DMS79 (cell line): Measurements from ENCODE around the gene KCNJ18.
"Not testable (repeated sequence)": the region's sequence is repeated elsewhere in the genome, so short reads cannot be mapped to it uniquely, and the experiment has no call there.

Experiments
- DNase-seq: peaks from one replicate; lab custom pipeline; 2025; lab: John Stamatoyannopoulos, UW

Gene KCNJ18

DNA sequence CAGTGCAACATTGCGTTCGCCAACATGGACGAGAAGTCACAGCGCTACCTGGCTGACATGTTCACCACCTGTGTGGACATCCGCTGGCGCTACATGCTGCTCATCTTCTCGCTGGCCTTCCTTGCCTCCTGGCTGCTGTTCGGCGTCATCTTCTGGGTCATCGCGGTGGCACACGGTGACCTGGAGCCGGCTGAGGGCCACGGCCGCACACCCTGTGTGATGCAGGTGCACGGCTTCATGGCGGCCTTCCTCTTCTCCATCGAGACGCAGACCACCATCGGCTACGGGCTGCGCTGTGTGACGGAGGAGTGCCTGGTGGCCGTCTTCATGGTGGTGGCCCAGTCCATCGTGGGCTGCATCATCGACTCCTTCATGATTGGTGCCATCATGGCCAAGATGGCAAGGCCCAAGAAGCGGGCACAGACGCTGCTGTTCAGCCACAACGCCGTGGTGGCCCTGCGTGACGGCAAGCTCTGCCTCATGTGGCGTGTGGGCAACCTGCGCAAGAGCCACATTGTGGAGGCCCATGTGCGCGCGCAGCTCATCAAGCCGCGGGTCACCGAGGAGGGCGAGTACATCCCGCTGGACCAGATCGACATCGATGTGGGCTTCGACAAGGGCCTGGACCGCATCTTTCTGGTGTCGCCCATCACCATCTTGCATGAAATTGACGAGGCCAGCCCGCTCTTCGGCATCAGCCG, 10.8 kb downstream of the KCNJ18 start:
- not testable (repeated sequence) for DNase-seq

DNA sequence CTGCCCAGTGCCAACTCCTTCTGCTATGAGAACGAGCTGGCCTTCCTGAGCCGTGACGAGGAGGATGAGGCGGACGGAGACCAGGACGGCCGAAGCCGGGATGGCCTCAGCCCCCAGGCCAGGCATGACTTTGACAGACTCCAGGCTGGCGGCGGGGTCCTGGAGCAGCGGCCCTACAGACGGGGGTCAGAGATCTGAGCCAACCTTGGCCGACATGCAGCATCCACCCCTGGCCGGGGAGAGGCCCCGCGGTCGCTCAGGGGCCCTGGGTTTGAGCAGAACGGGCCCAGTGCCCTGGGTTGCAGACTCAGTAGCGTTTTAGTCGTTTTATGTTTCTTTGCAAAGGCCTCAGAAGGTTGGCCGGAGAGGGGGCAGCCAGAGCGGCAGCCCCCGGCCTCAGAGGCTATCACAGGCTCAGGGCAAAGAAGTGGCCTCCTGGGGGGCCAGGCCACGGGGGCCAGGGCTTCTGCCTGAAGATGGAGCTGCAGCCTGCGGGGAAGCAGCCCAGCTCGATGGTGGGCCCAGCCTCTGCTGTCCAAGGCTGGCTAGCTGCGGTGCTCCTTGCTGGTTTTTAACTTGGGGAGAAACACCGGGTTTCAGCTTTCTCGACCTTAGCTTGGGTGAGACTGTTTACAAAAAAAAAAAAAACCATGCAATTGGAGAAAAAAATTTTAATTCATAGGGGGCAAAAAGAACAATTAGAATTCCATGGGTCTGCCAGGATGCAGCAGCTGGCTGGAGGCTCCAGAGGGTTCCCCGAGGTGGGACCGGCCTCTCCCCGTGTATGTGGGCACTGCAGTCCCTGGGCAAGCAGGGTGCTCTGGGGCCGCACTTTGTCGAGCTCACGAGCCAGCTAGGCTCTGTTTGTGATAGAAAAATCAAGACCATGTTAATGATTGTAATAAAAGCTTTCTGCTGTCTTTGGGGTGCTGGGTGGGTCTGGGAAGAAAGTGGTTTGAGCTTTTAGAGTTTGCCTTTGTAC, 11.9 kb downstream of the KCNJ18 start:
- DNase-seq: not testable (repeated sequence)

DNA sequence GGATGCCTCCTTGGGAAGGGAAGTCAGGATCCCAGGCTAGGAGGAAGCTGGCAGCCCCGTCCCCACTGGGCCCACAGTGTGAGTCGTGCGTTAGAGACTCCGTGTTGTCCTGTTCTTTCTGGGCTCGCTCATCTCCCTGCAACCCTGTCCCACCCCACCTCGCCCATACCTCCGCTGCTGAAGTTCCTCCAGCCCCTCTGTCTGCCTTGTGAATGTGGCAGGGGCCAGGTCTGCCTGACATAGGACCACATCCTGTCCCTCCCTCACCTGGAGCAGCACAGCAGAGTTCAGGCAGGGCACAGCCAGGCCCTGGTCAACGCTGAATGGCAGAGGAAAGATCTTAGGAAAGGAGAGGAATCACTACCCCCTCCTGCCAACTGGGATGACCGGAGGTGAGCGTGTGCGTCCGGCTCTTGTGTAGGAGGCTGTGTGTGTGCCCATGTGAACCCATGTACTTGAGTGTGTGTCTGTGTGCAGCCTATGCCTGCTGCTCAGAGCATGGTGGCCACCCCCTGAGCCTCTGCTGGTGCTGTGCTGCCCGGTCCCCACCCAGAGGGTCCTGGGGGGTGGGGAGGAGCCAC, 12.8 kb downstream of the KCNJ18 start:
- no peak for DNase-seq

DNA sequence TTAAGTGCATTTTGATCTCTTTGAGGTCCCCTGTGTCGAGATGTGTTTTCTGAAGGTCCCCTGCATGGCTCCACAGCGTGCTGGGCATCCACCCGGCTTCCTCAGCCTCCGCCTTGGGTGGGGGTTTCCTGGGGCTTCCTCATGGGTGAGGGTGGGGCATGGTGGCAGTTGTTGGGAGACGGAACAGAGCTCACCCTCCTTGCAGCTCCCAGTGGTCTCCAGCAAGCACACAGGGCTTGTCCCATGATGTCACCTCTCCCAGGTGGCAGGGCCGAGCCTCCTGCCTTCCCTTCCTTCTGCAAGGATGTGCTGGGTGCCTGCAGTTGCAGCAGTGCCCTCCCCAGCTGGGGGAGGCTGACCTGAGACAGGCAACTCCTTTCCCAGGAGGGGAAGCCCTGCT, 13.4 kb downstream of the KCNJ18 start:
- not testable (repeated sequence) for DNase-seq

DNA sequence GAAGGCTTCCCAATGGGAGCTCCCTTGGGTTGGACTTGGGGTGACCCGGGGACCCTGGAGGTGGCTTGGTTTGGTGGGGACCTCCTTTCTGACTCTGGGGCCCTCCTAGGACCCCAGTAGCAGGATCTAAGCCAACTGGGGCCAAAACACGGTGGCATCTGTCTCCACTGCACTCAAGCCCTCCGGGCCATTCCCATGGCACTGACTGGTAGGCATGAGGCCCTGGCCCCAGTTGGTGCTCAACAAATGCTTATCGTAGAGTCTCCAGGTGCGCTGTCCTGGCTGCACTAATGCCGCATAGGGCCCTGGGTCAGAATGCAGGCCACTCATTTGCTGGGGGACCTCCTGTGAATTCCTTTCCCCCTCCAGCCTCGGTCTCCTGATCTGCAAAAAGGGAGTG, 14.2 kb downstream of the KCNJ18 start:
- DNase-seq: not testable (repeated sequence)

DNA sequence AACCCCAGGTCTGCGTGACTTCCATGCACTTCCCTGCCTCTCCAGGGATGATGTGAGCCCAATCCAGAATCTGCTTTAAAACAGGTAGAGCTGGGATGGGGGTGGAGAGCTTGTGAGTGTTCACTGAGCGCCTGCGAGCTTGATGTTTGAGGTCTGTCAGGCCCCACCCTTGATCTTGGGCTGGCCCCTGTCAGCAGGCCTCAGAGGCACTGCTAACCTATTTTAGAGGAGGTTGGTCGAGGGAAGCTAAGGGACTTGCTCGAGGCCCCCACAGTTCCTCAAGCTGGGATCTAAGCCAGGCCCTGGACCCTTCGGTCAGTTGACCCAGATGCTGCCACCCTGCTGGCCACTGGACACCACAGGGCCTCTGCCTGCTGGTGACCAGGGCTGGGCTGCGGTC, 14.8 kb downstream of the KCNJ18 start:
- not testable (repeated sequence) for DNase-seq

DNA sequence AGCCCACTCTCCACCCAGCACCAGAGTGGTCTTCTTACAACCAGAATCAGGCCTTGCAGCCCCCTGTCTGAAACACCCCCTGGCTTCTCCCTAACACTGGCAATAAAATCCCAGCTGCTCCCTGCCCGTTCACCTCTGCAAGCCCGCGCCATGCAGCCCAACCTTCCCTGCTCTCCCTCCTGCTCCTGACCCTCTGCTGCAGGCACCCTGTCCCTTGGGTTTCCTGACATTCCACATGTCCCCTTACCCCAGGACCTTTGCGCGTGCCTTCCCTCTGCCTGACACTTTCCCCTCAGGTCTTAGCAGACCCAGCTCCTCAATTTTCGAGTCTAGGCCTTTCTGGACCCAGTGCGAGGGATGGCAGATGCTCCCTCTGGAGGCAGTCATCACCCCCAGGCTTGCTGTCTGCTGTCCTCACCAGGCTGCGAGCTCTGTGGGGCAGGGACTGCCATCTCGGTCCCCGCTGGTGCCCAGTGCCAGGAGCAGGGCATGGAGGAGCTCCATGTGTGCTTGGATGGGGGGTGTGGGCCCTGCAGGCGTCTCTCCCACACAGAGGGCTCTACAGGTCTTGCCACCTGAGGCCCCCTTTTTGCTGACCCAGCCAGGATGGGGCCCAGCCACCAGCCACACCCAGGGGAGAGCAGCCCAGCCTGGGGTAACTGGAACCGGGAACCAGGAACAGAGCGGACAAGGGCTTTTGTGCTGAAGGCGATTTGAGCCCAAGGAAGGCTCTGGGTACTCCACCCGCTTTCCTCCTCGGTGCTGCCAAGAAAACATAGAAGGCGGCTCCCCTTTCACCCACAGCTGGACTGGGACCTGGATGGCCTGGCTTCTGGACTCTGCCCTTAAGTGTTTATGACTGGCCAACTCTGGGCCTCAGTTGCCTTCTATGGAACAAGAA, 15.6 kb downstream of the KCNJ18 start:
- DNase-seq: not testable (repeated sequence)

DNA sequence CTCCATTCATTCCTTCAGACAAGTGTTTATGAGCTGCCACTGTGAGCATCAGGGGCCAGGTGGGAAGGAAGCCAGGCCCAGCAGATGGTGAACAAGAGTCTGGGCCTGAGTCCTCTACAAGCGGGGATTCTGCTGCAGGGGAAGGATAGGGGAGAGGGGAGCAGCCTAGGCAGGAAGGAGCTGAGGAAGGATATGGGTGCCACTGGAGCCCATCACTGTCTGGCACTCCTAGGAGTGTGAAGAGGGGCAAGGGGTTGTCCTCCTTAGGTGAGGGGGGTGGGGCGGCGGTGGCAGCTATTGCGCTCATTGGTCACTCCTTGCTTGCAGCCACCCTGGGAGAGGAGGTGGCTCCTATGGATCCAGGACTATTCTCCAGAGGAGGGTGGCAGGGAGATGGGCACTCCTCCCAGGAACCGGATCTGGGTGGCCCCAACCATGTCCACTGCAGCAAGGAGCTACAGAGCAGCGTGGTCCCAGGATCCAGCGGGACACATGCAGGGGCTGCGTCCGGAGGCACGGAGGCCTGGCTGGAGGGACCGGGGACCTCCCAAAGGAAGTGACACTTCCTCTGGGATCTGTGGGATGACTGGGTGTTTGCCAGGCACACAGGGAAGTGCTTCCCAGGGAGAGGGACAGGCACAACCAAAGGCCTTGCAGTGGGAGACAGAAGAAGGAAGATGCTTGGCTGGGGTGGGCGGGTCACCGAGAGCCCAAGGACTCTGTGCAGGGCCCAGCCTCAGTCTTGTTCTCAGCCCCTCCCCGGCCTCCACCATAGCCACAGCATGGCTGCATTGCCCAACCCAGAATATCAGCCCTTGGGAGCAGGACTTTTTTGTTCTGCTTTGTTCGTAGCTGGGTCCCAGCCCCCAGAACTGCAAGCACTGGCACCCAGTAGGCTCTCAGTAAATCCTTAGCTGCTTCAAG, 16.6 kb downstream of the KCNJ18 start:
- not testable (repeated sequence) for DNase-seq

DNA sequence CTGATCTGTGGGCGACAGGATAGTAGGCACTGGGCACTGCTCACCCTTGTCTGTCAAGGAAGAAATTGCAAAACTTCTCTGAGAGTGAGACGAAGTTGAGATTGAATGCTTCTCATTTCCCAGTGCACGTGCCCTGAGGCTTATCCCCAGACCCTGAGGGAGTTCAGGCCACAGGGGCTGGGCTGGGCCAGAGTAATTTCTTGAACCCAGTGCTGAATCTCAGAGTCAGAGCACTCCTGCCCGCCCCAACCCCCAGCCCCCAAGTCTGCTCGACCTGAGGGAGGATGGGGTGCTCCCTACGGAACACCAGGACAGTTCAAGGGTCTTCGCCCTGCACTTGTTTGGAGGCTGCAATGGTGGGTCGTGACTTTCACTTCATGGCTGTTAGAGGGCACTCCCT, 17.7 kb downstream of the KCNJ18 start:
- not testable (repeated sequence) for DNase-seq

DNA sequence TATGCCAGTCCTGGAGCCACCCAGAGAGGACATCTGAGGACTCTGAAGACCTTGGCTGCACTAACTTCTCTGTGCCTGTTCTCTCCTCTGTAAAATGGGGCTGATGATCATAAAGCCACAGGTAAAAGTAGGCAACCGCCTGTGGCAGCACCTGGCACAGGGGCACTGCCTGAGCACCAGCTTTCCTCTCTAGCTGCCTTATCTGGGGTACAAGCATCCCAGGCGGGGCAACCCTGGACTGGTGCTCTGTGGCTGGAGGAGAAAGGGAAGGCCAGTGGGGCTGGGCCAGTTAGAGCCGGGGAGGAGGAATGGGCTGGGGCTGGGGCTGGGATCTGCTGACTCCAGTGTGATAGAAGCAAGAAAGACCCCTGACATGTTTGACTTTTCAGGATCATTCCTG, 18.2 kb downstream of the KCNJ18 start:
- DNase-seq: not testable (repeated sequence)

DNA sequence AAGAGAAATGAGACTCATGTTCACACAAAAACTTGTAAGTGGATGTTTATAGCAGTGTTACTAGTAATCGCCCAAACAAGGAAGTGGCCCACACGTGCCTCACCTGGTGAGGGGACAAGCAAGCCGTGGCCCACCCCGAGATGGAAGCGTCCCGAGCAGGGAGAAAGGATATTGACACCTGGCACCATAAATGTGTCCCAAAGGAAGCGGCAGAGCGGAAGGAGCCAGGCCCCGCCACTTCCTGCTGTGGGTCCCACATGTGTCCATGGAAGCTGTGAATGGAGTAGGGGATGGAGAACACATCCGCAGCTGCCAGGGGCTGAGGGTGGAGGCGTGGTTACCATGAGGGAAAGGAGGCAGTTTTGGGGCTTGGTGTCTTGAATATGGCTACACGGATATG, 18.9 kb downstream of the KCNJ18 start:
- DNase-seq: no peak

DNA sequence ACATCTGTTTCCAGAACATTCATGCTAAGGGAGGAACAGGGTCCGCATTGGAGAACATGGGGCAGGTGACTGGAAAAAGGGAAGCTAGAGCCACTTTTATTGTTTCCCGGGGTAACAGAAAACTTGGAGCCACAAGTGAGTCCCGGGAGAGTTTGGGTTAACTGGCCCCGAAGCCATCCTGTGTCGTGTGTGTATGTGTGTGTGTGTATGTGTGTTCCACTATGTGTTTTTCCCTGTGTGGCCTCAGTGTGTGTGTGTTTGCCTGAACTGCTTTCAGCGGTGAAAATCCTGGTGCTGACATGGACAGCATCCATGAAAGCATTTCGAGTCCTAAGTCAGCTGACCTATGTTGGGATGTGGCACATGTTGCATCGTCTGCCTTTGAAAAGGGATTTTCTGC, 20.7 kb downstream of the KCNJ18 start:
- not testable (repeated sequence) for DNase-seq

DNA sequence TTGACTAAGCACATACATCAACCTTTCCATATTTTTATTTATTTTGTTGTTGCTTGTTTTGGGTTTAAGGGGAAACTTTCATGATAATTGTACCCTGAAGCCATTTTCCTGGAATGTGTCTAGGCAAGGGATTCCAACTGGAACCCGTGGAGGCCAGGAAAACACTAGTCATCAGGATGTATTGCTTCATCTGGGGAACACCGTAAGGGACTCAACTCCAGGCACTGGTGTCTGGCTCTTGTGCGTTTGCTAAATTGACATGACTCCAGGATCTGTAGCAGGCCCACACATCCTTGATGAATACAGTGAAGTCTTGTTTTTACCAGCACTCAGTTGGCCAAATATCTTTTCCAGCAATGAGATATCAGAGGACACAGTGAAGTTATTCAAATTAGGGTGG, 21.3 kb downstream of the KCNJ18 start:
- DNase-seq: not testable (repeated sequence)

DNA sequence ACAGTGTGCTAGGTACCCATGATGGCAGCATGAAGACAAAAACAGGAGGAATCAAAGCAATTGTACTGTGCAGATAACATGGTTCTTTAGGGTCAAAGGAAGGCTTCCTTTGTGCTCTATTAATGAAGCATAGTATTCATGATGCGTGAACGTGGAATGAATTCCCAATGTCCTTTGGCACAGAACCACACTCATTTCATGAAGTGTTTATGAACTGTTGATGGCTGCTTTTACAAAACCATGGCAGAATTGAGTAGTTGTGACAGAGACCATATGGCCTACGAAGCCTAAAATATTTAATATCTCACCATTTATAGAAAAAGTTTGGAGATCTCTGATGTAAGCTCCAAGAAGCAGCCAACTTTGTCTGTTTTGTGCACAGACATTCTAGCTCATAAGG, 22.4 kb downstream of the KCNJ18 start:
- not testable (repeated sequence) for DNase-seq

DNA sequence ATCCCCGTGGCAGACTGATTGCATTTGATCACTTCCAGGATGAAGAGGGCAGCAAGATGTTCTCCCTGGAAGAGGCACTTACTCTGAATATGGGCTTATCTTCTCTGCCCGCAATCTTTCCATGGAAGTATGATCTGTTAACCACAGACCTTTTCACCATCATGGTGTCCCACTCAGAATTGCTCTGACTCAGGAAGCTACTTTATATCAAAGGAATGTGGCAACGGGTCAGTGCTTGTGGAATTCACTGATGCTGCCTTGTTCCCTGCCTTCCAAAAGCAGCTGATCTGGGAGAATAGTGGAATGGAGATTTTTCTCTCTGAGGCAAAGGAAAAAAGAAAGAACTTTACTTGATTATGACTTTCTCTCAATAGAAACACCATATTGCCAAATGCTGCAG, 23.6 kb downstream of the KCNJ18 start:
- DNase-seq: not testable (repeated sequence)

DNA sequence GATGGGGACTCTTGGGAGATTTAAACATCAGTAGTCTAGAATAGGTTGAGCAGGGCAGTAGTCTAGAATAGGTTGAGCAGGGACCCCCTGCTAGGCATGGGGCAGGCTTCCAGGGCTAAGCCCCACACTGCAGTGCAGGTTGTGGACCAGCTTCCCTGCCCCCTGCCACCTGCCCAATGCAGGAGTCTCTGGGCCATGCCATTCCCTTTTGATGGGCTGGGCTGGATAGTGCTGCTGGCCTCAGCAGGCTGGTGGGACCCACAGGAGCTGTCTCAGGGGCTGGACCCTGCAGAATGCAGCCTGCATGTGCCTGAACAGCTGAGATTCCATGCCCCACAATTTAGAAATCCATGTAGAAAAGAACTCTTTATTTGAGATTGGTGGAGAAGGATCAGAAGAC, 26.6 kb downstream of the KCNJ18 start:
- not testable (repeated sequence) for DNase-seq

DNA sequence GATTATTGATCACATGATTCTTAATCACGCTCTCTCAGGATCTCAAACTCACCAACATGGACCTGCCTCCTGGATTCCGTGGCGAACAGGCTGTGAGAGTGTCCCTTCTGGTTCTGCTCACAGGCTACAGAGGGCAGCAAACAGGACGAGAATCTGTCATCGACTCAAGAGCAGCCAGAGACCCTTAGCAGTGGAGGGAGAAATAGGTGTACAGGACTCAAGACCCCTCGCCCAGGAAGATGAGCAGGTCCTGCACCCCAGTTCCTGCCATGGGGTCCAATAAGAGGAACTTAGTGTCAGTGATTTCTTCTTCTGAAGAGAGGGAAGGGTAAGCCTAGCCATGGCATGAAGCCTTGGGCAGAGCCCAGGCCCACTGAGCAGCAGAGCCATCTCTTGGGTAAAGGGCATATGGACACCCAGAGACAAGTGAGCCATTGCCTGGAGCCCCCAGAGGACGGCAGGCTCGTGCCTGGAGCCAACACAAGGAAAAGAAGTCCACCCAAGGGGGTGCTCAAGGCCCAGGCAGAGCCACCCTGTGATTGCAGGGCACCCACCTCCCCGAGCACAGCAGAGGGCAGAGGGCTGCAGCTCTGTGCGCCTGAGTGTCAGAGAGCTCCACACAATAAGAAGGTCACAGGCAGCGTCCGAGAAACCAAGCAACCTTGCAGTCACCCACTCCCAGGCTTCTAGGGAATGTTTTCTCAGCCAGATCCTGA, 27.3 kb downstream of the KCNJ18 start:
- DNase-seq: not testable (repeated sequence)

DNA sequence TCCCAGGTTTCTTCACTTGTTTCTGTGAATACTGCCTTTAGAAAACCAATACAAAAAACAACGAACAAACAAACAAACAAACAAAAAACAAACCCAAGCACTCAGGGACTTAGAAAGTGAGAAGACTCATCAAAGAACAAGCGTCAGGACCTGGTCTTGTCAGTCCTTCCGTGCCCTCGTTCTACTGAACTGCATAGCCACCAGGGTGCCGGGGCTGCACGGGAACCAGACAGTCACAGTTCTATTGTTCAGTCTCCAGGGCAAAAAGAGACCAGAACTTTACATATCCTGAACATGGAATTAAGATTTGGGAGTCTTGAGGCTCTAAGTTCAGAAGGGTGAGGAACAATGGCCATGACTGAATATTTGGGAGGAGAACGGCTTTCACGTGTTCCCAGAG, 28.2 kb downstream of the KCNJ18 start:
- DNase-seq: not testable (repeated sequence)

DNA sequence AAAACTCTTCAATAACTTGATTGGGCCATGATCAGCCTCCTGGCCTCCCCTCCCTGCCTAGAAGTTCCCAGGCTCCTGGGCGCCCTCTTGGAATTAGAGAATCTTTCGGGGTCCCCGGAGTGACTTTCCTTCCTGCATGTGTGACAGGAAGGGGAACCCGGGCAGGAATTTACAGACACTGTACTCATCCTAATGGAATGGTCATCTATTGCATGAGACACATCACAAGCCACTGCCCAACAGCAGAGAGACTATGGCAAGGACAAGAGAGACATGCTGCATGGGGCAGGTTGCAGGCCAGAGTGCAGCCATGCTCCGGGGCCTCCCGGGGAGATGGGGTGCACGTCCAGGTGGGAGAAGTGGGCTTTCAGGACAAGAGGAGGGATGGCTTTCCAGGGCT, 29.9 kb downstream of the KCNJ18 start:
- not testable (repeated sequence) for DNase-seq
